Liver (tissue), 9 donors: Measurements from ENCODE around the gene YLPM1. TPM values are rescaled to one million over a fixed set of nuclear protein-coding genes. Genes with fewer than 3 reads are reported as not detected.

Experiments
- DNase-seq: peaks from one replicate; pipeline ENCODE4 v3.0.0-alpha.2; 2017; ENCODE audit warnings: low spot score
- H3K27ac ChIP-seq, 2 donors: one replicate each; pipeline ENCODE4 v1.7.0; 2013; ENCODE audit warnings: inconsistent platforms in 2 of 2, low read length in 2 of 2, control low read depth in 1 of 2, low read depth in 1 of 2, mild to moderate bottlenecking in 1 of 2
- H3K27me3 ChIP-seq, 4 donors: one replicate each; pipeline versions ENCODE4 v1.6.1 to v1.7.0; 2013; ENCODE audit warnings: low read length in 3 of 4, inconsistent platforms in 1 of 4, mild to moderate bottlenecking in 1 of 4, moderate library complexity in 1 of 4; ENCODE audit not compliant: control insufficient read depth in 4 of 4, insufficient read depth in 4 of 4
- H3K36me3 ChIP-seq, 4 donors: one replicate each; pipeline versions ENCODE4 v1.6.1 to v1.7.0; 2013; ENCODE audit warnings: low read length in 3 of 4, mild to moderate bottlenecking in 3 of 4, low read depth in 1 of 4, moderate library complexity in 1 of 4; ENCODE audit not compliant: control insufficient read depth in 4 of 4, insufficient read depth in 3 of 4
- H3K4me1 ChIP-seq, 4 donors: one replicate each; pipeline versions ENCODE4 v1.6.1 to v1.7.0; 2013; ENCODE audit warnings: low read length in 3 of 4, mild to moderate bottlenecking in 3 of 4, moderate library complexity in 1 of 4; ENCODE audit not compliant: control insufficient read depth in 4 of 4, insufficient read depth in 4 of 4
- H3K4me3 ChIP-seq, 3 donors: one replicate each; pipeline versions ENCODE4 v1.6.1 to v1.7.0; 2013; ENCODE audit warnings: low read length in 3 of 3, control low read depth in 1 of 3, low read depth in 1 of 3, mild to moderate bottlenecking in 1 of 3
- H3K9ac ChIP-seq, 2 donors: one replicate each; pipeline ENCODE4 v1.7.0; 2013; ENCODE audit warnings: low read length in 2 of 2, mild to moderate bottlenecking in 2 of 2, moderate library complexity in 2 of 2, control low read depth in 1 of 2, low read depth in 1 of 2
- H3K9me3 ChIP-seq, 4 donors: one replicate each; pipeline versions ENCODE4 v1.6.1 to v1.7.0; 2013; ENCODE audit warnings: low read length in 3 of 4; ENCODE audit not compliant: control insufficient read depth in 4 of 4
- ATF3 ChIP-seq: IDR thresholded peaks from 2 replicates; pipeline ENCODE4 v1.6.1; 2016; ENCODE audit warnings: antibody characterized with exemption
- CTCF ChIP-seq: fragments of 150-350 bp; IDR thresholded peaks from 2 replicates; pipeline ENCODE4 v1.5.1; 2017; ENCODE audit warnings: improper control_type of control experiment, low read depth, low read length; ENCODE audit not compliant: missing input control
- EGR1 ChIP-seq, 2 donors: IDR thresholded peaks; 2 replicates each; pipeline ENCODE4 v1.6.1; 2016 to 2018; ENCODE audit warnings: antibody characterized with exemption in 2 of 2, low read depth in 2 of 2
- FOXA1 ChIP-seq: IDR thresholded peaks from 2 replicates; pipeline ENCODE4 v1.6.1; 2016; ENCODE audit warnings: antibody characterized with exemption
- FOXA2 ChIP-seq: IDR thresholded peaks from 2 replicates; pipeline ENCODE4 v1.6.1; 2016; ENCODE audit warnings: antibody characterized with exemption
- GABPA ChIP-seq, 2 donors: IDR thresholded peaks in 1 of 2; conservative IDR thresholded peaks in 1 of 2; 2 replicates each; pipeline ENCODE4 v1.6.1; 2016; ENCODE audit warnings: antibody characterized with exemption in 2 of 2, mild to moderate bottlenecking in 1 of 2, moderate library complexity in 1 of 2
- HNF4A ChIP-seq, 2 donors: conservative IDR thresholded peaks; 2 replicates each; pipeline ENCODE4 v1.6.1; 2016; ENCODE audit warnings: antibody characterized with exemption in 2 of 2, mild to moderate bottlenecking in 2 of 2
- HNF4G ChIP-seq: IDR thresholded peaks from 2 replicates; pipeline ENCODE4 v1.6.1; 2016; ENCODE audit warnings: antibody characterized with exemption
- JUND ChIP-seq, 2 donors: IDR thresholded peaks; 2 replicates each; pipeline ENCODE4 v1.6.1; 2016; ENCODE audit warnings: antibody characterized with exemption in 2 of 2
- NR2F2 ChIP-seq: IDR thresholded peaks from 2 replicates; pipeline ENCODE4 v1.6.1; 2016; ENCODE audit warnings: antibody characterized with exemption
- RAD21 ChIP-seq, 2 donors: IDR thresholded peaks; 2 replicates each; pipeline ENCODE4 v1.6.1; 2016; ENCODE audit warnings: antibody characterized with exemption in 2 of 2, mild to moderate bottlenecking in 2 of 2
- REST ChIP-seq: IDR thresholded peaks from 2 replicates; pipeline ENCODE4 v1.6.1; 2016; ENCODE audit warnings: antibody characterized with exemption, mild to moderate bottlenecking
- RXRA ChIP-seq, 2 donors: IDR thresholded peaks; 2 replicates each; pipeline ENCODE4 v1.6.1; 2017 to 2018; ENCODE audit warnings: antibody characterized with exemption in 2 of 2, mild to moderate bottlenecking in 1 of 2
- SP1 ChIP-seq: IDR thresholded peaks from 2 replicates; pipeline ENCODE4 v1.6.1; 2018; ENCODE audit warnings: antibody characterized with exemption, mild to moderate bottlenecking
- TAF1 ChIP-seq: conservative IDR thresholded peaks from 2 replicates; pipeline ENCODE4 v1.6.1; 2016; ENCODE audit warnings: antibody characterized with exemption, mild to moderate bottlenecking
- YY1 ChIP-seq: IDR thresholded peaks from 2 replicates; pipeline ENCODE4 v1.6.1; 2016; ENCODE audit warnings: antibody characterized with exemption, mild to moderate bottlenecking
- WGBS: extraction: QIAGEN DNeasy Blood & Tissue Kit; methylation state at CpG from one replicate; pipeline ENCODE4 v1.1.7; 2013; 5-methylcytosine and 5-hydroxymethylcytosine counted together
- polyA plus RNA-seq, 2 donors: library from polyadenylated mRNA; stranded (reverse) in 1 of 2; unstranded in 1 of 2; fragments of 200-250 nt in 1 of 2; fragments of >200 nt in 1 of 2; fragmentation: Nextera tagmentation in 1 of 2; extraction: Ambion mirVana in 1 of 2; gene quantifications; one replicate each; pipeline versions ENCODE4 v1.2.1 to v1.2.3, GENCODE V29; 2013 to 2015
- total RNA-seq, 2 donors: library from RNA; depleted of rRNA; stranded (reverse); fragments of >200 nt; gene quantifications; one replicate each; pipeline ENCODE4 v1.2.3, GENCODE V29; 2014
- TF ChIP-seq, protein P1 (sequence below): IDR thresholded peaks from 2 replicates; pipeline ENCODE4 v1.6.1; 2016; ENCODE audit warnings: antibody characterized with exemption
- TF ChIP-seq, protein P2 (sequence below): IDR thresholded peaks from 2 replicates; pipeline ENCODE4 v1.6.1; 2016; ENCODE audit warnings: antibody characterized with exemption
- donor health status: healthy.
- donor health status: healthy.
- donor health status: healthy.
- donor health status: healthy.
- donor health status: healthy.

Gene YLPM1
- total and polyA plus RNA-seq, 4 donors, result 5.9 to 27.3 (median 13.2) TPM

- H3K27me3 ChIP-seq, result no peaks in the 10 kb centered on the region
- TF ChIP-seq CTCF (no peak), EGR1 (IDR thresholded peaks at IDR 0.05; ENCODE audit: low read depth in 2 of 2) (no peak), JUND (IDR thresholded peaks at IDR 0.05) (no peak), RAD21 (IDR thresholded peaks at IDR 0.05) (no peak), RXRA (IDR thresholded peaks at IDR 0.05) (no peak), HNF4G (no peak), YY1 (no peak), HNF4A (conservative IDR thresholded peaks at IDR 0.05) (no peak), FOXA1 (no peak), FOXA2 (no peak), SP1 (no peak), NR2F2 (no peak), TAF1 (no peak), GABPA (IDR thresholded peaks at IDR 0.05 in 1 of 2, conservative IDR thresholded peaks at IDR 0.05 in 1 of 2) (no peak), ATF3 (no peak), REST (no peak)
- TF ChIP-seq, protein P1, sequence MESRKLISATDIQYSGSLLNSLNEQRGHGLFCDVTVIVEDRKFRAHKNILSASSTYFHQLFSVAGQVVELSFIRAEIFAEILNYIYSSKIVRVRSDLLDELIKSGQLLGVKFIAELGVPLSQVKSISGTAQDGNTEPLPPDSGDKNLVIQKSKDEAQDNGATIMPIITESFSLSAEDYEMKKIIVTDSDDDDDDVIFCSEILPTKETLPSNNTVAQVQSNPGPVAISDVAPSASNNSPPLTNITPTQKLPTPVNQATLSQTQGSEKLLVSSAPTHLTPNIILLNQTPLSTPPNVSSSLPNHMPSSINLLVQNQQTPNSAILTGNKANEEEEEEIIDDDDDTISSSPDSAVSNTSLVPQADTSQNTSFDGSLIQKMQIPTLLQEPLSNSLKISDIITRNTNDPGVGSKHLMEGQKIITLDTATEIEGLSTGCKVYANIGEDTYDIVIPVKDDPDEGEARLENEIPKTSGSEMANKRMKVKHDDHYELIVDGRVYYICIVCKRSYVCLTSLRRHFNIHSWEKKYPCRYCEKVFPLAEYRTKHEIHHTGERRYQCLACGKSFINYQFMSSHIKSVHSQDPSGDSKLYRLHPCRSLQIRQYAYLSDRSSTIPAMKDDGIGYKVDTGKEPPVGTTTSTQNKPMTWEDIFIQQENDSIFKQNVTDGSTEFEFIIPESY, result no peak
- TF ChIP-seq, protein P2, sequence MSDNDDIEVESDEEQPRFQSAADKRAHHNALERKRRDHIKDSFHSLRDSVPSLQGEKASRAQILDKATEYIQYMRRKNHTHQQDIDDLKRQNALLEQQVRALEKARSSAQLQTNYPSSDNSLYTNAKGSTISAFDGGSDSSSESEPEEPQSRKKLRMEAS, result no peak
- no peak overlapping the region for H3K9ac ChIP-seq
- no peak overlapping the region for H3K4me3 ChIP-seq
- H3K36me3 ChIP-seq, result peaks cover 0 to 2% (median 0%) of the 10 kb centered on the region in 4 donors
- peaks cover 0 to 4% (median 0%) of the 10 kb centered on the region in 4 donors for H3K4me1 ChIP-seq
- DNase-seq, result no peak
- 87% methylated on average over 5 of the region's 5 CpGs for WGBS
- H3K9me3 ChIP-seq, result no peaks in the 10 kb centered on the region
- H3K27ac ChIP-seq, result no peak overlapping the region
These were observed 8.3 kb downstream of the YLPM1 start for GRCh38 chr14:74771399-74771798.
